Adrenal gland (tissue), 12 donors: Measurements from ENCODE around the gene DYRK3. TPM values are rescaled to one million over a fixed set of nuclear protein-coding genes. Genes with fewer than 3 reads are reported as not detected.

Experiments used
- DNase-seq, 7 donors: peaks; one replicate each; pipeline ENCODE4 v3.0.0-alpha.2; 2019 to 2020
- H3K27ac ChIP-seq, 5 donors: fragments of 200-600 bp; sonication (generic) in 4 of 5; 1 replicate in 3 of 5; 2 replicates in 2 of 5; pipeline versions ENCODE4 v1.5.1 to v1.8.0; 2016 to 2020; ENCODE audit warnings: mild to moderate bottlenecking in 1 of 5
- H3K27me3 ChIP-seq: fragments of 200-600 bp; 2 replicates; pipeline ENCODE4 v1.8.0; 2021
- H3K36me3 ChIP-seq, 2 donors: fragments of 200-600 bp; replicated peaks in 1 of 2; 1 replicate in 1 of 2; 2 replicates in 1 of 2; pipeline versions ENCODE4 v1.5.1 to v1.8.0; 2018 to 2022
- H3K4me1 ChIP-seq, 2 donors: fragments of 200-600 bp; replicated peaks in 1 of 2; 1 replicate in 1 of 2; 2 replicates in 1 of 2; pipeline versions ENCODE4 v1.5.1 to v1.8.0; 2018 to 2021
- H3K4me3 ChIP-seq, 4 donors: fragments of 200-600 bp; sonication (generic) in 3 of 4; one replicate each; pipeline ENCODE4 v1.5.1; 2016 to 2018
- H3K9me3 ChIP-seq, 3 donors: fragments of 200-600 bp; sonication (generic) in 1 of 3; replicated peaks in 1 of 3; 1 replicate in 2 of 3; 2 replicates in 1 of 3; pipeline versions ENCODE4 v1.5.1 to v1.8.0; 2016 to 2021
- POLR2A ChIP-seq, 2 donors: fragments of 450-650 bp; IDR thresholded peaks; one replicate each; pipeline ENCODE4 v1.6.1; 2017; ENCODE audit warnings: antibody characterized with exemption in 2 of 2, mild to moderate bottlenecking in 2 of 2, moderate library complexity in 1 of 2
- WGBS, 4 donors: extraction: QIAGEN DNeasy Blood & Tissue Kit in 2 of 4; methylation state at CpG; one replicate each; pipeline versions ENCODE4 v1.1.5 to v1.1.7; 2013 to 2017; 5-methylcytosine and 5-hydroxymethylcytosine counted together
- intact Hi-C, 2 donors: fragments of 100-400 bp; cut with DNase I; formaldehyde crosslinking; loops; one replicate each; pipeline versions ENCODE4 v1.14.1 to v1.15.0; 2022 to 2023
- polyA plus RNA-seq, 3 donors: library from polyadenylated mRNA; stranded (reverse); fragments of 200-250 nt in 2 of 3; fragments of 350-450 nt in 1 of 3; fragmentation: Illumina TruSeq in 1 of 3; extraction: RNeasy Lipid Tissue Mini Kit (QIAGEN cat#74804) in 1 of 3; gene quantifications; one replicate each; pipeline ENCODE4 v1.2.3, GENCODE V29; 2013 to 2014
- total RNA-seq, 9 donors: library from RNA; depleted of rRNA in 4 of 9; stranded (reverse); fragments of >200 nt in 4 of 9; fragments of 120-200 nt in 1 of 9; fragmentation: NEBNext Ultra II Directional in 1 of 9; extraction: Animal tissue kit (Norgen Biotek cat#: 25700) in 1 of 9; gene quantifications; one replicate each; pipeline versions ENCODE4 v1.1.0 to v1.2.4, GENCODE V29; 2013 to 2023
- TF ChIP-seq, protein P1 (sequence below), 6 experiments: fragments of 450-650 bp in 4 of 6; fragments of 200-600 bp in 2 of 6; sonication (generic) in 1 of 6; IDR thresholded peaks; 1 replicate in 5 of 6; 2 replicates in 1 of 6; pipeline versions ENCODE4 v1.5.1 to v1.8.0; 2016 to 2021; ENCODE audit warnings: antibody characterized with exemption in 6 of 6, mild to moderate bottlenecking in 2 of 6, moderate library complexity in 1 of 6
- donor health status: healthy with polysubstance abuse.
- donor health status: Bipolar disorder and iron deficiency.
- donor health status: DM: yes; HTN: yes; CAD: no.
- donor health status: DM: no; HTN: no; CAD: no.
- donor health status: DM: no; HTN: no; CAD: no.
- donor health status: DM: yes; HTN: yes; CAD: no.

DYRK3 gene
- total and polyA plus RNA-seq, 12 donors, result 2.9 to 6.6 (median 5.2) TPM

DNA sequence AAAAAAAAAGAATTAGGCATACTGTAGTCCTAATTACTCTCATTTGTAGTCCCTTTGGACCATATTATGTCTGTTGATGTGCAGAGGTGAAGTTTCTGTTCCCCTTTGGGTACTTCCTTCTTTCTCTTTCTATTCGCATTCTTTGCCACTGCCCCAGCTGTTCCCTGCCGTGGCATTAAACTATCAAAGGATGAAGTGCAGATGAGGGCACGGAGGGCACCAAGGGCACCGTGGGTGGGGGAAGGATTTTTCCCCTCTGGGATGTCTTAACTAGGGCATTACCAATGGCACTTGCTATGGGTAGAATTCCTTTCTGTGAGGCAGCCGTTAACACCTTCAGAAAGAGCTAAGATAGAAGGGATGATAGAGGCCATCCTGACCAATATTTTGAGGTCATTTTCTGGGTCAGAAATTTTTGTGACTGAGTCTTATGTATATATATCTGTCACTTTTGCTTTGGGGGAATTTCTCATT, 44.4 kb downstream of the DYRK3 start:
- Histone ChIP-seq H3K4me1 (peaks cover 0 to 15% of the 10 kb centered on the region in 2 donors), H3K27me3 (no peaks in the 10 kb centered on the region), H3K27ac (no peak overlapping the region), H3K9me3 (no peaks in the 10 kb centered on the region), H3K36me3 (no peaks in the 10 kb centered on the region), H3K4me3 (no peak overlapping the region)
- DNase-seq, result no peak
- intact Hi-C loops, result no loop called here
- 47 to 64% (median 56%) methylated on average over 5 of the region's 5 CpGs for WGBS, 4 donors
- TF ChIP-seq POLR2A (IDR thresholded peaks at IDR 0.05), result no peak
- TF ChIP-seq, protein P1, sequence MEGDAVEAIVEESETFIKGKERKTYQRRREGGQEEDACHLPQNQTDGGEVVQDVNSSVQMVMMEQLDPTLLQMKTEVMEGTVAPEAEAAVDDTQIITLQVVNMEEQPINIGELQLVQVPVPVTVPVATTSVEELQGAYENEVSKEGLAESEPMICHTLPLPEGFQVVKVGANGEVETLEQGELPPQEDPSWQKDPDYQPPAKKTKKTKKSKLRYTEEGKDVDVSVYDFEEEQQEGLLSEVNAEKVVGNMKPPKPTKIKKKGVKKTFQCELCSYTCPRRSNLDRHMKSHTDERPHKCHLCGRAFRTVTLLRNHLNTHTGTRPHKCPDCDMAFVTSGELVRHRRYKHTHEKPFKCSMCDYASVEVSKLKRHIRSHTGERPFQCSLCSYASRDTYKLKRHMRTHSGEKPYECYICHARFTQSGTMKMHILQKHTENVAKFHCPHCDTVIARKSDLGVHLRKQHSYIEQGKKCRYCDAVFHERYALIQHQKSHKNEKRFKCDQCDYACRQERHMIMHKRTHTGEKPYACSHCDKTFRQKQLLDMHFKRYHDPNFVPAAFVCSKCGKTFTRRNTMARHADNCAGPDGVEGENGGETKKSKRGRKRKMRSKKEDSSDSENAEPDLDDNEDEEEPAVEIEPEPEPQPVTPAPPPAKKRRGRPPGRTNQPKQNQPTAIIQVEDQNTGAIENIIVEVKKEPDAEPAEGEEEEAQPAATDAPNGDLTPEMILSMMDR (IDR thresholded peaks at IDR 0.05), result no peak

DNA sequence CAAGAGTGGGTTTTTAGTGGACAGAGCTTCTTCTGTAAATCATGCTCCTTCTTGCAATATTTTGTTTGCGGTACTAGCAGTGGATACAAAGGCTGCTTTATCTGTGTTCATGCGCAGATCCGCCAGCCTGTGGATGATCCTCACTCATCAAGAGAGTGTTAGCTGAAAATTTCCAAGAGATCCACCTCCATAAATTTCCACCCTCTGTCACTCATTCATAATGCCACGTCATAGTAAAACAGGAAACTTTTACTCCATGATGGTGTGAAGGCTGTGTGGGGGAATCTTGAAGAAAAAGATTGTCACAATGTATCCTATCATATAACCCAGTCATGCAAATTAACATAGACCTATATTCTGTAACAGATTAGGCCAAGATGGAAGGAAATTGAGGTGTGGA, 44.9 kb downstream of the DYRK3 start:
- Histone ChIP-seq H3K9me3 (no peaks in the 10 kb centered on the region), H3K27me3 (no peaks in the 10 kb centered on the region), H3K4me3 (no peak overlapping the region), H3K4me1 (peaks cover 0 to 10% of the 10 kb centered on the region in 2 donors), H3K36me3 (no peaks in the 10 kb centered on the region), H3K27ac (no peak overlapping the region)
- DNase-seq, result no peak
- intact Hi-C loops, result no loop called here
- WGBS, 4 donors, result 75 to 86% (median 76%) methylated on average over 4 of the region's 4 CpGs
- TF ChIP-seq, protein P1 (IDR thresholded peaks at IDR 0.05), result no peak
- TF ChIP-seq POLR2A (IDR thresholded peaks at IDR 0.05), result no peak

DNA sequence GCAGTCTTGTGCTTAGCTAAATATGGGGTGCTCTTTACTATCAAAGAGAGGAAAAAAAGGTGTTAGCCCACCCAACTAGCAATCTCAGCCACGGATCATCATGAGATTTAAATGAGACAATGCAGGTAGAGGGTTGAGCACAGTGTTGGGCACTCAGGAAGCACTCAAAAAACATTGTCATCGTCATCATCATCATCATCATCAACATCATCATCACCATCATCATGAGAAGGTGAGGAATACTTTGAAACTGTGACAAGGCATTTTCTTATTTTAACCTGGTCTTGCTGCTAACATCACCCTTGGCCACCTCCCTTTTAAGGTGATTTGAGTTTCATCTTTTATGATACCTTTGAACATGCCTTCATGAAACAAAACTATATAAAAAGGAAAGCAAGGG, 46.0 kb downstream of the DYRK3 start:
- Histone ChIP-seq H3K27ac (no peak overlapping the region), H3K4me3 (no peak overlapping the region), H3K36me3 (no peaks in the 10 kb centered on the region), H3K27me3 (no peaks in the 10 kb centered on the region), H3K4me1 (peaks cover 0 to 6% of the 10 kb centered on the region in 2 donors), H3K9me3 (no peaks in the 10 kb centered on the region)
- TF ChIP-seq, protein P1 (IDR thresholded peaks at IDR 0.05), result no peak
- no peak for TF ChIP-seq POLR2A (IDR thresholded peaks at IDR 0.05)
- DNase-seq, result no peak
- WGBS, 4 donors, result 58 to 82% (median 68%) methylated on average over 2 of the region's 2 CpGs
- intact Hi-C loops, result no loop called here

DNA sequence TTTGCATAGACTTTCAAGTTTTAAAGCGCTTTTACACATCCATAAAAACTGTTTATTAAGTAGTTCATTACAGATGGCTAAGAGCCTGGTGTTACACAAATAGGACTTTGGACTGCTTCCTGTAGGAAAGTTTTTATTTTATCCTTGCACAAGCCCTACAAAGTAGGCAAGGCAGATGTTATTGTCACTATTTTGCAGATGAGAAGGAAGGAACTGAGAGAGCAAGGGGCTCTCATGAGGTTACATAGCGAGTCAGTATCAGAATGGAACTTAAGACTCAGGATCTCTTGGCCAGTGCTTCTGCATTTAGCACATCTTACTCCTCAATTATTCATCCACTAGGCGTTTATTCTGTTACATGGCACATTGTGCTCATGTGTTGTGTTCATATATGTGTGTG, 46.8 kb downstream of the DYRK3 start:
- TF ChIP-seq, protein P1 (IDR thresholded peaks at IDR 0.05), result no peak
- no peak for TF ChIP-seq POLR2A (IDR thresholded peaks at IDR 0.05)
- Histone ChIP-seq H3K9me3 (no peaks in the 10 kb centered on the region), H3K4me3 (no peak overlapping the region), H3K27me3 (no peaks in the 10 kb centered on the region), H3K36me3 (no peaks in the 10 kb centered on the region), H3K4me1 (peaks cover 6 to 11% of the 10 kb centered on the region in 2 donors), H3K27ac (no peak overlapping the region)
- 77 to 89% (median 80%) methylated on average over 3 of the region's 3 CpGs for WGBS, 4 donors
- no peak for DNase-seq
- intact Hi-C loops, result no loop called here
